GM12878 (cell line): ENCODE measurements around the gene CKAP2. TPM values are rescaled to one million over a fixed set of nuclear protein-coding genes. Genes with fewer than 3 reads are reported as not detected.

Experiments used
- ATF2 ChIP-seq: IDR thresholded peaks from 2 replicates; pipeline ENCODE4 v1.6.1; 2012; ENCODE audit warnings: low read length, inconsistent platforms
- CEBPZ ChIP-seq: fragments of 150-350 bp; IDR thresholded peaks from 2 replicates; pipeline ENCODE4 v1.6.1; 2016; ENCODE audit warnings: low read depth, low read length
- E2F4 ChIP-seq: IDR thresholded peaks from 2 replicates; pipeline ENCODE4 v1.6.1; 2012; ENCODE audit warnings: low read depth, low read length, improper control_type of control experiment
- MEF2B ChIP-seq: fragments of 450-650 bp; IDR thresholded peaks from 2 replicates; pipeline ENCODE4 v1.6.1; 2018; ENCODE audit warnings: mild to moderate bottlenecking, moderate library complexity; ENCODE audit not compliant: partially characterized antibody, poor library complexity, severe bottlenecking
- NFXL1 ChIP-seq: fragments of 450-650 bp; IDR thresholded peaks from 2 replicates; pipeline ENCODE4 v1.6.1; 2017; ENCODE audit warnings: antibody characterized with exemption, mild to moderate bottlenecking, borderline replicate concordance
- NRF1 ChIP-seq: conservative IDR thresholded peaks from 2 replicates; pipeline ENCODE4 v1.6.1; 2011; ENCODE audit warnings: mild to moderate bottlenecking, low read depth, low read length, improper control_type of control experiment
- PKNOX1 ChIP-seq: fragments of 450-650 bp; IDR thresholded peaks from 2 replicates; pipeline ENCODE4 v1.6.1; 2016; ENCODE audit warnings: mild to moderate bottlenecking
- PRDM15 ChIP-seq: fragments of 450-650 bp; formaldehyde crosslinking; IDR thresholded peaks from 2 replicates; pipeline ENCODE4 v1.4.0; 2020; ENCODE audit warnings: mild to moderate bottlenecking, moderate library complexity
- RAD21 ChIP-seq: IDR thresholded peaks from 2 replicates; pipeline ENCODE4 v1.6.1; 2011; ENCODE audit warnings: mild to moderate bottlenecking, low read depth, low read length, moderate library complexity; ENCODE audit not compliant: insufficient read depth
- RFX5 ChIP-seq: IDR thresholded peaks from 2 replicates; pipeline ENCODE4 v1.6.1; 2011; ENCODE audit warnings: low read depth, low read length, improper control_type of control experiment
- YY1 ChIP-seq: IDR thresholded peaks from 2 replicates; pipeline ENCODE4 v1.6.1; 2011; ENCODE audit warnings: low read depth, mild to moderate bottlenecking, low read length
- ZBTB4 ChIP-seq: fragments of 450-650 bp; formaldehyde crosslinking; IDR thresholded peaks from 2 replicates; pipeline ENCODE4 v1.4.0; 2022; ENCODE audit warnings: mild to moderate bottlenecking, moderate library complexity
- polyA plus RNA-seq, 11 experiments: library from polyadenylated mRNA; depleted of rRNA in 4 of 11; unstranded in 6 of 11; stranded (reverse) in 5 of 11; fragments of >200 nt; fragmentation: Nextera tagmentation in 4 of 11; fragmentation: Illumina TruSeq in 1 of 11; extraction: Ambion mirVana in 4 of 11; extraction: Trizol in 1 of 11; gene quantifications; 1 replicate in 1 of 11; 2 replicates in 10 of 11; pipeline versions ENCODE4 v1.2.1 to v1.2.3, GENCODE V29; 2011 to 2016; ENCODE audit warnings: inconsistent platforms in 2 of 11, missing spikeins in 2 of 11, low read depth in 1 of 11
- total RNA-seq, 4 experiments: library from RNA; depleted of rRNA in 3 of 4; stranded (reverse); fragments of >200 nt in 3 of 4; fragmentation: Illumina TruSeq in 1 of 4; extraction: Trizol in 1 of 4; gene quantifications; 2 replicates each; pipeline versions ENCODE4 v1.2.1 to v1.2.3, GENCODE V29; 2013 to 2021

The CKAP2 gene
- total and polyA plus RNA-seq, 10 of the 15 experiments (the other 5 are each of a cell fraction or from before 2014, with no cell fraction given), result 20.9 to 62.3 (median 37.5) TPM

GRCh38 chr13:52454820-52455676, at the start of gene CKAP2 (continued):
- no peak for TF ChIP-seq NRF1
- no peak for TF ChIP-seq CEBPZ
- peak; percentile 20; the same call in 1 of the 2 replicates for TF ChIP-seq YY1
- no peak for TF ChIP-seq NFXL1
- no peak for TF ChIP-seq PRDM15 (CRISPR knock-in tag)
- TF ChIP-seq RFX5, result peak; percentile 95
- TF ChIP-seq MEF2B, result peak; percentile 72
- TF ChIP-seq E2F4, result peak; percentile 93
- TF ChIP-seq ATF2, result no peak; the same call in 1 of the 2 replicates
- TF ChIP-seq PKNOX1, result peak; percentile 15; the same call in 1 of the 2 replicates
- TF ChIP-seq RAD21, result no peak
- TF ChIP-seq ZBTB4, result no peak
